Right lobe of liver (tissue), 6 donors: Measurements from ENCODE around the gene LYL1. TPM values are rescaled to one million over a fixed set of nuclear protein-coding genes. Genes with fewer than 3 reads are reported as not detected.

ENCODE experiments used
- ATAC-seq, 4 donors: fragments of 200-7000 bp; cut with Tn5 transposase; one replicate each; pipeline ENCODE4 v1.9.1; 2020; ENCODE audit warnings: mild to moderate bottlenecking in 4 of 4, moderate library complexity in 4 of 4
- DNase-seq, 3 donors: peaks; one replicate each; pipeline ENCODE4 v3.0.0-alpha.2; 2020
- H3K27ac ChIP-seq, 3 donors: fragments of 200-600 bp; one replicate each; pipeline ENCODE4 v1.8.0; 2022
- H3K27me3 ChIP-seq, 2 donors: fragments of 200-600 bp; one replicate each; pipeline ENCODE4 v1.8.0; 2022
- H3K36me3 ChIP-seq, 4 donors: fragments of 200-600 bp; sonication (generic) in 1 of 4; one replicate each; pipeline versions ENCODE4 v1.5.1 to v1.8.0; 2017 to 2022; ENCODE audit warnings: control low read depth in 1 of 4
- H3K4me1 ChIP-seq, 4 donors: fragments of 200-600 bp; sonication (generic) in 1 of 4; one replicate each; pipeline versions ENCODE4 v1.5.1 to v1.8.0; 2017 to 2022; ENCODE audit warnings: control low read depth in 1 of 4
- H3K4me3 ChIP-seq, 3 donors: fragments of 200-600 bp; one replicate each; pipeline ENCODE4 v1.8.0; 2022
- H3K9me3 ChIP-seq, 4 donors: fragments of 200-600 bp; sonication (generic) in 1 of 4; one replicate each; pipeline versions ENCODE4 v1.5.1 to v1.8.0; 2017 to 2022; ENCODE audit warnings: control low read depth in 1 of 4
- POLR2A ChIP-seq: fragments of 450-650 bp; IDR thresholded peaks from one replicate; pipeline ENCODE4 v1.6.1; 2017; ENCODE audit warnings: antibody characterized with exemption, mild to moderate bottlenecking
- WGBS: methylation state at CpG from one replicate; pipeline ENCODE4 v1.1.6; 2018; ENCODE audit warnings: low coverage, low lambda C conversion rate; ENCODE audit not compliant: insufficient coverage; ENCODE audit errors: missing lambda C conversion rate; 5-methylcytosine and 5-hydroxymethylcytosine counted together
- intact Hi-C, 2 donors: fragments of 100-400 bp; cut with DNase I; formaldehyde crosslinking; loops; one replicate each; pipeline versions ENCODE4 v1.11.2 to v1.14.1; 2022
- total RNA-seq, 6 experiments: library from RNA; depleted of rRNA in 2 of 6; stranded (reverse); fragments of >200 nt in 2 of 6; fragmentation: NEBNext Ultra II Directional in 3 of 6; extraction: Animal tissue kit (Norgen Biotek cat#: 25700) in 3 of 6; gene quantifications; one replicate each; pipeline versions ENCODE4 v1.1.0 to v1.2.4, GENCODE V29; 2016 to 2023
- TF ChIP-seq, protein P1 (sequence below), 4 donors: fragments of 200-600 bp in 3 of 4; fragments of 450-650 bp in 1 of 4; IDR thresholded peaks; one replicate each; pipeline versions ENCODE4 v1.5.1 to v1.8.0; 2016 to 2022; ENCODE audit warnings: antibody characterized with exemption in 4 of 4, mild to moderate bottlenecking in 2 of 4
- donor health status: DM: no; HTN: yes; CAD: no.
- donor health status: DM: no; HTN: no; CAD: no.
- donor health status: DM: no; HTN: no; CAD: no.
- donor health status: DM: no; HTN: yes; CAD: no.
- donor health status: DM: no; HTN: yes; CAD: no.

The LYL1 gene
- total RNA-seq, 6 experiments from 2014 or later: 1.1 to 3.7 (median 2.3) TPM

DNA sequence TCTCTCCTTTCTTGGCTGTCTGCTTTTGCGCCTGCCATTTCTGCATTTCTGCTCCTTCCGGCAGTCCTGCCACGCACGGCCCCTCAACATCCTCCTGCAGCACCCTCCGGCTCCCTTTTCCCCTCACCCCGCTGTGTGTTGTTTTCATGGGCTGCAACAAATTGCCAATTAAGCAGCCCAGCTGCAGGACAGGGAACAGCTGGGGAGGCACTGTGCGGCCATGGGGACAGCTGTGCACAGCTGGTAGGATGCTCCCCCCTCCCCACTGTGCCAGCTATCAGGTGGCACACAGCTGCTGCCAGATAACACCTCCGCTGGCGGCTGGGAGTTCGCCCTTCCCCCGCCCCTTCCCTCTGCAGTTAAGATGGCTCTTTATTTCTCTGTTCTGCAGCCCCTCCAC is 25.4 kb downstream of the LYL1 start:
- 63% methylated on average over 9 of the region's 11 CpGs for WGBS
- no peak overlapping the region for H3K4me3 ChIP-seq
- H3K9me3 ChIP-seq: no peaks in the 10 kb centered on the region
- no peak overlapping the region for H3K27ac ChIP-seq
- ATAC-seq: no peak
- H3K36me3 ChIP-seq: no peaks in the 10 kb centered on the region
- H3K4me1 ChIP-seq: peaks cover 0 to 22% (median 4%) of the 10 kb centered on the region in 4 donors
- H3K27me3 ChIP-seq: no peaks in the 10 kb centered on the region
- no peak for DNase-seq
- TF ChIP-seq, protein P1, sequence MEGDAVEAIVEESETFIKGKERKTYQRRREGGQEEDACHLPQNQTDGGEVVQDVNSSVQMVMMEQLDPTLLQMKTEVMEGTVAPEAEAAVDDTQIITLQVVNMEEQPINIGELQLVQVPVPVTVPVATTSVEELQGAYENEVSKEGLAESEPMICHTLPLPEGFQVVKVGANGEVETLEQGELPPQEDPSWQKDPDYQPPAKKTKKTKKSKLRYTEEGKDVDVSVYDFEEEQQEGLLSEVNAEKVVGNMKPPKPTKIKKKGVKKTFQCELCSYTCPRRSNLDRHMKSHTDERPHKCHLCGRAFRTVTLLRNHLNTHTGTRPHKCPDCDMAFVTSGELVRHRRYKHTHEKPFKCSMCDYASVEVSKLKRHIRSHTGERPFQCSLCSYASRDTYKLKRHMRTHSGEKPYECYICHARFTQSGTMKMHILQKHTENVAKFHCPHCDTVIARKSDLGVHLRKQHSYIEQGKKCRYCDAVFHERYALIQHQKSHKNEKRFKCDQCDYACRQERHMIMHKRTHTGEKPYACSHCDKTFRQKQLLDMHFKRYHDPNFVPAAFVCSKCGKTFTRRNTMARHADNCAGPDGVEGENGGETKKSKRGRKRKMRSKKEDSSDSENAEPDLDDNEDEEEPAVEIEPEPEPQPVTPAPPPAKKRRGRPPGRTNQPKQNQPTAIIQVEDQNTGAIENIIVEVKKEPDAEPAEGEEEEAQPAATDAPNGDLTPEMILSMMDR (IDR thresholded peaks at IDR 0.05): no peak
- no peak for TF ChIP-seq POLR2A
- intact Hi-C loops: no loop called here

DNA sequence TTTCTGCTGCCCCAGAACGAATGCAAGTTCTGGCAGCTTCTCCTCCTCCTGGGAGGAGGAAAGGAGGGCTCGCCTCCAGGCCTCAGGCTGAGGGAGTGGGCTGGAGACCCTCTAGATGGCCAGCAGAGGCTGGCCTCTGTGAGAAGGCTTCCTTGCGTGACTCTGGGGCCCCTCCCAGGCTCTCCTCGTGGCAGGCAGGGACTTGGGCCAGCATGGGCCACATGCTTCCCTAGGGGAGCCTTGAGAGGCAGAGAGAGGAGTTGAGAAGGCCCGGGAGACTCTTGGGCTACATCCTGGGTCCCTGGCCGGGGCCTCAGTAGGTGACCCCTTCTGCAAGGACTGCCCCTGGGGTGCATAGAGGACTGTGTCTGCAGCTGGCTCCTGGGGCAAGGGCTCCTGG is 25.9 kb downstream of the LYL1 start:
- no CpG with 5 or more reads among the region's 6 CpGs for WGBS
- TF ChIP-seq POLR2A: no peak
- TF ChIP-seq, protein P1 (IDR thresholded peaks at IDR 0.05): no peak
- H3K9me3 ChIP-seq: no peaks in the 10 kb centered on the region
- DNase-seq (no peak), ATAC-seq (no peak)
- H3K27me3 ChIP-seq: no peaks in the 10 kb centered on the region
- peaks cover 0 to 17% (median 2%) of the 10 kb centered on the region in 4 donors for H3K4me1 ChIP-seq
- no peak overlapping the region for H3K27ac ChIP-seq
- intact Hi-C loops: no loop called here
- no peaks in the 10 kb centered on the region for H3K36me3 ChIP-seq
- no peak overlapping the region for H3K4me3 ChIP-seq

DNA sequence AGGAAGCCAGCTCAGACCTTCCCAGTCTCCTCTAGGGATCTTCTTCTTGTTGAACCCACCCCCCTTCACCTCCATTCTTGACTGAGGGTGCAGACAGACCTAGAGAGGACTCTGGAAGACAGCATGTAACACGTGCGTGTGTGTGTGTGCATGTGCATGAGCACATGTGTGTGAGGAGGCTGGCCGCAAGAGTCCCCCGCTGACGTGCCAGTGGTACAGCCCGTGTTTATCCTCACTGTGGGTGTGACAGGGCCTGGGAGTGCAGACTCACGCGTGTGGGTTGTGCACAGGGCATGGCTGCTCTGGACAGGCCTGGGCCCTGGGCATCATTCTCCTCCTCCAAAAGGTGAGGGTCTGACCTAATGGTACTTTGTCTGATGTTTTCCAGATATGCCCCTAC is 26.3 kb downstream of the LYL1 start:
- Histone ChIP-seq H3K36me3 (no peaks in the 10 kb centered on the region), H3K27me3 (no peaks in the 10 kb centered on the region), H3K4me3 (no peak overlapping the region), H3K4me1 (peaks cover 0 to 12% (median 0%) of the 10 kb centered on the region in 4 donors), H3K9me3 (no peaks in the 10 kb centered on the region), H3K27ac (no peak overlapping the region)
- 80% methylated on average over 1 of the region's 8 CpGs for WGBS
- no peak for TF ChIP-seq POLR2A
- TF ChIP-seq, protein P1 (IDR thresholded peaks at IDR 0.05): no peak
- DNase-seq: no peak
- intact Hi-C loops: no loop called here
- no peak for ATAC-seq

DNA sequence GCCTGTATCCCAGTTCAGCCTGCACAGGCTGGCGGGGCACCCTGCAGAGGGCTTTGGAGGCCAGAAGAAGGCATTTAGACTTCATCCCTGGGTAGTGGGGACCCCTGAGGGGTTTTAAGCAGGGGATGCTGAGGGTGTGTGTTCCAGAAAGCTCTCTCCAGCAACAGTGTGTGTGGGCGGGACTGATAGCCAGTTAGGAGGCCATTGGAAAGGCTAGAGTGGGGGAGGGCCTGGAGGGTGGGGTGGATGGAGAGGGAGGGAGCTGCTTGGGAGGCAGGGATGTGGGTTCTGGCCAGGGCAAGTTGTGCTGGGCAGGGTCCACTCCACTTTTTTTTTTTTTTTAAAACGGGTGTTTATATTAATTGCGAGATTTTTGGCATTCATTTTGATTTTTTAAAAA is 28.3 kb downstream of the LYL1 start:
- no peaks in the 10 kb centered on the region for H3K27me3 ChIP-seq
- intact Hi-C loops: no loop called here
- no peaks in the 10 kb centered on the region for H3K36me3 ChIP-seq
- no peak overlapping the region for H3K4me3 ChIP-seq
- TF ChIP-seq, protein P1 (IDR thresholded peaks at IDR 0.05): no peak
- TF ChIP-seq POLR2A: no peak
- H3K4me1 ChIP-seq: peaks cover 0 to 8% (median 0%) of the 10 kb centered on the region in 4 donors
- no peaks in the 10 kb centered on the region for H3K9me3 ChIP-seq
- DNase-seq (no peak), ATAC-seq (no peak)
- 67% methylated on average over 2 of the region's 4 CpGs for WGBS
- H3K27ac ChIP-seq: no peak overlapping the region

DNA sequence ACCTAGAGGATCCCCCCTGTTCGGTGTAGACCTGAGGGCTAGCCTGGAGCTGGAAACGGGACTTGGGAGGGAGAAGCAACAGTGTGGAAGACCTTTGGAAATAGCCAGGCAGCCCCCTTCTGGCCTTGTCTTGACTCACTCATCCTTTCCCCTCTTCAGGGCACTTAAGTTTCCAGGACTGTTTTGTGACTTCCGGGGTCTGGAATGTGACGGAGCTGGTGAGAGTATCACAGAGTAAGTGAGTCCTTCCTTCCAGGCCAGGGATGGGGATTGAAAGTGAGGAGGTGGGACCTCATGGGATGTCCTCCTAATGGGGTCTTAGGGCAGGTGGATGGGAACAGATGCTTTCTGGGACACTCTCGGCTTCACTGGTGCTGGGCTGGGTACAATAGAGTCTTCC is 29.4 kb downstream of the LYL1 start:
- WGBS: 86% methylated on average over 2 of the region's 5 CpGs
- no peak for DNase-seq
- no peaks in the 10 kb centered on the region for H3K36me3 ChIP-seq
- no peak for TF ChIP-seq POLR2A
- TF ChIP-seq, protein P1 (IDR thresholded peaks at IDR 0.05): no peak
- intact Hi-C loops: no loop called here
- no peak overlapping the region for H3K4me3 ChIP-seq
- H3K27ac ChIP-seq: no peak overlapping the region
- ATAC-seq: no peak
- H3K27me3 ChIP-seq: no peaks in the 10 kb centered on the region
- no peaks in the 10 kb centered on the region for H3K4me1 ChIP-seq
- H3K9me3 ChIP-seq: no peaks in the 10 kb centered on the region
